Keratinocyte (primary cell): ENCODE measurements around the gene CRLF1. TPM values are rescaled to one million over a fixed set of nuclear protein-coding genes. Genes with fewer than 3 reads are reported as not detected.

ENCODE experiments used
- DNase-seq: peaks from one replicate; pipeline ENCODE4 v3.0.0-alpha.2; 2011; ENCODE audit warnings: low read depth, missing footprints, low spot score
- FAIRE-seq: peaks from 2 replicates; lab custom pipeline; 2011; peaks lifted over from hg19 to GRCh38; lab: Jason Lieb, UNC
- H2AFZ ChIP-seq: 2 replicates; pipeline ENCODE4 v1.6.0; 2012; ENCODE audit warnings: low read length, control low read depth, inconsistent platforms; ENCODE audit not compliant: control insufficient read depth
- H3K27ac ChIP-seq: 2 replicates; pipeline ENCODE4 v1.5.1; 2011; ENCODE audit warnings: low read length; ENCODE audit not compliant: control insufficient read depth, insufficient read depth
- H3K27me3 ChIP-seq: 3 replicates; pipeline ENCODE4 v1.6.0; 2011; ENCODE audit warnings: low read length; ENCODE audit not compliant: control insufficient read depth, insufficient read depth; ENCODE audit errors: extremely low read depth
- H3K36me3 ChIP-seq, 2 experiments: 2 replicates in 1 of 2; 3 replicates in 1 of 2; pipeline ENCODE4 v1.5.1; 2011; ENCODE audit warnings: low read length in 2 of 2, mild to moderate bottlenecking in 1 of 2; ENCODE audit not compliant: control insufficient read depth in 2 of 2, insufficient read depth in 2 of 2; ENCODE audit errors: extremely low read depth in 1 of 2
- H3K4me1 ChIP-seq: 3 replicates; pipeline ENCODE4 v1.5.1; 2011; ENCODE audit warnings: low read length; ENCODE audit not compliant: control insufficient read depth, insufficient read depth; ENCODE audit errors: extremely low read depth
- H3K4me2 ChIP-seq: 3 replicates; pipeline ENCODE4 v1.6.0; 2011; ENCODE audit warnings: low read depth, low read length; ENCODE audit not compliant: control insufficient read depth, insufficient read depth; ENCODE audit errors: extremely low read depth
- H3K4me3 ChIP-seq, 3 experiments: fragments of 200-600 bp in 1 of 3; sonication (generic) in 1 of 3; 2 replicates in 2 of 3; 3 replicates in 1 of 3; pipeline ENCODE4 v1.5.1; 2011 to 2016; ENCODE audit warnings: low read length in 3 of 3, mild to moderate bottlenecking in 3 of 3, control low read depth in 2 of 3, inconsistent platforms in 1 of 3, low read depth in 1 of 3, mixed read lengths in 1 of 3, mixed run types in 1 of 3, moderate library complexity in 1 of 3; ENCODE audit not compliant: control insufficient read depth in 2 of 3, insufficient read depth in 2 of 3; ENCODE audit errors: extremely low read depth in 1 of 3
- H3K79me2 ChIP-seq: 2 replicates; pipeline ENCODE4 v1.6.0; 2012; ENCODE audit warnings: low read length; ENCODE audit not compliant: control insufficient read depth, insufficient read depth
- H3K9ac ChIP-seq: 3 replicates; pipeline ENCODE4 v1.6.0; 2011; ENCODE audit warnings: low read length; ENCODE audit not compliant: control insufficient read depth, insufficient read depth; ENCODE audit errors: extremely low read depth
- H3K9me1 ChIP-seq: 3 replicates; pipeline ENCODE4 v1.6.0; 2011; ENCODE audit warnings: low read length; ENCODE audit not compliant: control insufficient read depth, insufficient read depth; ENCODE audit errors: extremely low read depth
- H3K9me3 ChIP-seq: 2 replicates; pipeline ENCODE4 v1.5.1; 2012; ENCODE audit warnings: low read depth, low read length; ENCODE audit not compliant: control insufficient read depth
- H4K20me1 ChIP-seq: 3 replicates; pipeline ENCODE4 v1.6.0; 2011; ENCODE audit warnings: low read length; ENCODE audit not compliant: control insufficient read depth, insufficient read depth; ENCODE audit errors: extremely low read depth
- EZH2 ChIP-seq: IDR thresholded peaks from one replicate; pipeline ENCODE4 v1.6.1; 2012; ENCODE audit warnings: inconsistent platforms, mild to moderate bottlenecking, low read length, moderate library complexity
- dilution Hi-C: fragments of 300-500 bp; cut with MboI; formaldehyde crosslinking; loops from one replicate; pipeline ENCODE4 v1.7.0; 2020; ENCODE audit warnings: low sequenced_read_pairs; ENCODE audit not compliant: extremely low pct_ligation_motif_present
- polyA plus RNA-seq, 5 experiments: library from polyadenylated mRNA; depleted of rRNA in 3 of 5; stranded (reverse) in 3 of 5; stranded (forward) in 1 of 5; unstranded in 1 of 5; fragments of >200 nt; gene quantifications; 1 replicate in 1 of 5; 2 replicates in 3 of 5; 3 replicates in 1 of 5; pipeline versions ENCODE4 v1.2.1 to v1.2.3, GENCODE V29; 2011 to 2012; ENCODE audit warnings: missing spikeins in 2 of 5, low read depth in 1 of 5, low replicate concordance in 1 of 5
- TF ChIP-seq, protein P1 (sequence below), 3 experiments: IDR thresholded peaks in 1 of 3; conservative IDR thresholded peaks in 1 of 3; optimal IDR thresholded peaks in 1 of 3; 2 replicates in 2 of 3; 3 replicates in 1 of 3; pipeline versions ENCODE3 to v1.5.1; 2011; ENCODE audit warnings: low read length in 3 of 3, mild to moderate bottlenecking in 3 of 3, moderate library complexity in 2 of 3, control low read depth in 1 of 3, inconsistent platforms in 1 of 3; ENCODE audit not compliant: insufficient read depth in 2 of 3; ENCODE audit errors: extremely low read depth in 1 of 3

The CRLF1 gene
- polyA plus RNA-seq, 1 donor (not counting 4 experiments of a cell fraction or from before 2014, with no cell fraction given): 0.20 TPM

GRCh38 chr19:18568367-18568766 lies 38.2 kb downstream of the CRLF1 start:
- Histone ChIP-seq H3K36me3 (peaks cover 36 to 37% of the 10 kb centered on the region in 2 experiments), H3K4me1 (peaks cover 9% of the 10 kb centered on the region)

DNA sequence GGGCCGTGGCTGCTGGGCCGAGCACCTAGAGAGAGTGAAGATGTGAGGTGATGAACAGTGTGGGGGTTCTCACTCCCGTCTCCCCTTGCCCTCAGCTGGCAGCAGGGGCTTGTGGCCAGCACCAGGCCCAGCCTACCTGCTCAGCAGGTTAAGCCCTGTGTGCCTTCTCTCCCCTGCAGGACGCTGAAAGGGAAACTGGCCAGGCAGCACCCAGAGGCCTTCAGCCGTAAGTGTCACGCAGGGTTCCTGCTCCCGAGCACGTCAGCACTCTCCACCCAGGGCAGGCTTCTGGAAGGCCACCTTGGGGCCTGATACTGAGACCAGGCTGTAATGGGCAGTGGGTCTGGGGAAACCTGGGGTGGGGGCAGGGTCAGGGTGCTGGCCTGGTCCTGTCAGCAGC lies 39.6 kb downstream of the CRLF1 start:
- H3K9ac ChIP-seq: no peak overlapping the region
- FAIRE-seq: no peak

More at GRCh38 chr19:18568367-18568766, 38.2 kb downstream of the CRLF1 start:
- dilution Hi-C loops: no loop called here
- no peak for DNase-seq
- H3K79me2 ChIP-seq: peaks cover 17% of the 10 kb centered on the region
- peaks cover 9% of the 10 kb centered on the region for H4K20me1 ChIP-seq
- TF ChIP-seq, protein P1, sequence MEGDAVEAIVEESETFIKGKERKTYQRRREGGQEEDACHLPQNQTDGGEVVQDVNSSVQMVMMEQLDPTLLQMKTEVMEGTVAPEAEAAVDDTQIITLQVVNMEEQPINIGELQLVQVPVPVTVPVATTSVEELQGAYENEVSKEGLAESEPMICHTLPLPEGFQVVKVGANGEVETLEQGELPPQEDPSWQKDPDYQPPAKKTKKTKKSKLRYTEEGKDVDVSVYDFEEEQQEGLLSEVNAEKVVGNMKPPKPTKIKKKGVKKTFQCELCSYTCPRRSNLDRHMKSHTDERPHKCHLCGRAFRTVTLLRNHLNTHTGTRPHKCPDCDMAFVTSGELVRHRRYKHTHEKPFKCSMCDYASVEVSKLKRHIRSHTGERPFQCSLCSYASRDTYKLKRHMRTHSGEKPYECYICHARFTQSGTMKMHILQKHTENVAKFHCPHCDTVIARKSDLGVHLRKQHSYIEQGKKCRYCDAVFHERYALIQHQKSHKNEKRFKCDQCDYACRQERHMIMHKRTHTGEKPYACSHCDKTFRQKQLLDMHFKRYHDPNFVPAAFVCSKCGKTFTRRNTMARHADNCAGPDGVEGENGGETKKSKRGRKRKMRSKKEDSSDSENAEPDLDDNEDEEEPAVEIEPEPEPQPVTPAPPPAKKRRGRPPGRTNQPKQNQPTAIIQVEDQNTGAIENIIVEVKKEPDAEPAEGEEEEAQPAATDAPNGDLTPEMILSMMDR (optimal IDR thresholded peaks at IDR 0.05 in 1 of 3, IDR thresholded peaks at IDR 0.05 in 1 of 3, conservative IDR thresholded peaks at IDR 0.05 in 1 of 3; ENCODE audit: extremely low read depth in 1 of 3, insufficient read depth in 2 of 3, low read length in 3 of 3): no peak
- no peak for TF ChIP-seq EZH2
- no peak overlapping the region for H3K27ac ChIP-seq
- H3K9me3 ChIP-seq: no peaks in the 10 kb centered on the region
- no peak overlapping the region for H3K4me3 ChIP-seq
- H3K9ac ChIP-seq: no peak overlapping the region
- no peak overlapping the region for H3K4me2 ChIP-seq
- FAIRE-seq: no peak
- H3K9me1 ChIP-seq: peaks cover 2% of the 10 kb centered on the region
- no peaks in the 10 kb centered on the region for H3K27me3 ChIP-seq
- H2AFZ ChIP-seq: no peak overlapping the region

More for the DNA sequence above, 39.6 kb downstream of the CRLF1 start:
- DNase-seq: no peak
- Histone ChIP-seq H3K4me2 (no peak overlapping the region), H3K4me3 (no peak overlapping the region), H3K9me3 (no peaks in the 10 kb centered on the region), H2AFZ (no peak overlapping the region), H3K27ac (no peak overlapping the region), H3K79me2 (peaks cover 3% of the 10 kb centered on the region), H3K9me1 (no peaks in the 10 kb centered on the region), H3K27me3 (no peaks in the 10 kb centered on the region), H3K36me3 (peaks cover 37 to 40% of the 10 kb centered on the region in 2 experiments), H4K20me1 (no peaks in the 10 kb centered on the region), H3K4me1 (no peaks in the 10 kb centered on the region)
- no peak for TF ChIP-seq EZH2
- TF ChIP-seq, protein P1 (optimal IDR thresholded peaks at IDR 0.05 in 1 of 3, IDR thresholded peaks at IDR 0.05 in 1 of 3, conservative IDR thresholded peaks at IDR 0.05 in 1 of 3; ENCODE audit: extremely low read depth in 1 of 3, insufficient read depth in 2 of 3, low read length in 3 of 3): no peak
- dilution Hi-C loops: no loop called here
